HEK293T (cell line): ENCODE data around the gene LIN7C.

Experiments
- CTCF ChIA-PET: fragments of 350-600 bp; formaldehyde crosslinking; extraction: SDS; loops from one replicate; lab custom pipeline; 2021; ENCODE audit warnings: antibody characterized with exemption, inconsistent platforms; lab: Yijun Ruan, JAX
- POLR2A ChIA-PET: fragments of 350-600 bp; formaldehyde crosslinking; extraction: SDS; loops from one replicate; lab custom pipeline; 2020; ENCODE audit warnings: antibody characterized with exemption, inconsistent platforms; lab: Yijun Ruan, JAX
- DNase-seq: peaks from one replicate; pipeline ENCODE4 v3.0.0; 2012; ENCODE audit warnings: mixed read lengths; ENCODE audit errors: extremely low spot score
- ARNT ChIP-seq: fragments of 450-650 bp; IDR thresholded peaks from 2 replicates; pipeline ENCODE4 v1.6.1; 2017; ENCODE audit warnings: mild to moderate bottlenecking
- BHLHE40 ChIP-seq: fragments of 450-650 bp; IDR thresholded peaks from 2 replicates; pipeline ENCODE4 v1.6.1; 2016; ENCODE audit warnings: mild to moderate bottlenecking, moderate library complexity, borderline replicate concordance
- CTBP1 ChIP-seq: fragments of 450-650 bp; IDR thresholded peaks from 2 replicates; pipeline ENCODE4 v1.6.1; 2016; ENCODE audit warnings: borderline replicate concordance
- ELF4 ChIP-seq: fragments of 450-650 bp; IDR thresholded peaks from 2 replicates; pipeline ENCODE4 v1.6.1; 2017; ENCODE audit warnings: antibody characterized with exemption
- FOXA1 ChIP-seq: fragments of 450-650 bp; IDR thresholded peaks from 2 replicates; pipeline ENCODE4 v1.6.1; 2016; ENCODE audit warnings: mild to moderate bottlenecking
- FOXK2 ChIP-seq: fragments of 450-650 bp; IDR thresholded peaks from 2 replicates; pipeline ENCODE4 v1.6.1; 2016; ENCODE audit warnings: mild to moderate bottlenecking
- FOXM1 ChIP-seq: fragments of 450-650 bp; IDR thresholded peaks from 2 replicates; pipeline ENCODE4 v1.6.1; 2017; ENCODE audit warnings: mild to moderate bottlenecking, borderline replicate concordance
- HDGF ChIP-seq: fragments of 450-650 bp; IDR thresholded peaks from 2 replicates; pipeline ENCODE4 v1.6.1; 2017; ENCODE audit warnings: antibody characterized with exemption, borderline replicate concordance
- L3MBTL2 ChIP-seq: fragments of 450-650 bp; conservative IDR thresholded peaks from 2 replicates; pipeline ENCODE4 v1.6.1; 2016; ENCODE audit warnings: mild to moderate bottlenecking
- LEF1 ChIP-seq: fragments of 450-650 bp; IDR thresholded peaks from 2 replicates; pipeline ENCODE4 v1.6.1; 2017; ENCODE audit warnings: mild to moderate bottlenecking, borderline replicate concordance
- NFRKB ChIP-seq: fragments of 450-650 bp; IDR thresholded peaks from 2 replicates; pipeline ENCODE4 v1.6.1; 2016; ENCODE audit warnings: mild to moderate bottlenecking, moderate library complexity
- SP1 ChIP-seq: fragments of 450-650 bp; IDR thresholded peaks from 2 replicates; pipeline ENCODE4 v1.6.1; 2017
- SUZ12 ChIP-seq: fragments of 450-650 bp; IDR thresholded peaks from 2 replicates; pipeline ENCODE4 v1.6.1; 2016; ENCODE audit warnings: mild to moderate bottlenecking
- TARDBP ChIP-seq: fragments of 450-650 bp; IDR thresholded peaks from 2 replicates; pipeline ENCODE4 v1.6.1; 2016
- ZNF384 ChIP-seq: fragments of 450-650 bp; IDR thresholded peaks from 2 replicates; pipeline ENCODE4 v1.6.1; 2016
- TF ChIP-seq, protein P1 (sequence below): fragments of 450-650 bp; IDR thresholded peaks from 2 replicates; pipeline ENCODE4 v1.6.1; 2016

Gene LIN7C

DNA sequence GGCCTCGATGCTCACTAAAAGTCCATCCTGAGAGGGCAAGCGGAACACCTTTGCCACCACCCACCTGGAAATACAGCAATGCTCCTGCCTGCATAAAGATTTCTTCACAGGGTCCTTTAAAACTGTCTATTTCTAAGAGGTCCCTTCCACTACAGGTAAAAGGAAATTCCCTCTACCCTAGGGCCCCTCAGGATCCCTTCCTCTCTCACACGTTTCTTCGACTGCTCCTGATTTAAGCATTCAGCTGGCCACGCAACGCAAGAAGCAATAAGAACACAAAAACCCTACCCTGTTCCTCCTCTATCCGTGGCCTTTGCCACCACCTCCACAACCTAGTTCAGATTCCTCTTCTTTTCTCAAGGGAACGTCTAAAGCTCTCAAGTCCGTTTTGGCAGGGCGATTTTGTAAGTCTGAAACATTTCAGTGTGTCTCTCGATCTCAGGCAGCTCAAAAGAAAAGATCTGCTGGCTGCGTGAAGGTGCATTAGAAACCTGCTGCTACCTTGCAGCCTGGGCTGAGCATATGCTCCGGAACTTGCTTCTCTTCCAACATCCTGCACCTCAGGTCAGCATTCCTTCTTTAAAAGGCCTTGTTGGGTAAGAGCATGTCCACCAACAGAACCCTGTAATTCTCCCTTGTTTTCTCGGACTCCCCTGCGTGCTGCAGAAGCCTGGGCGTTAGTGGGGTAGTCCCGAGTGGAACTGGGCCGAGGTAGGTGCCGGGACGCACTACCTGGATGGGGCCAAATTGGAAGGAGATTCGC, 35.6 kb downstream of the LIN7C start:
- POLR2A ChIA-PET, result interaction anchor here (0.9 kb wide), 1 partner anchor 9 kb away, joined by 3 read pairs; no protein-coding TSS in a partner anchor
- no peak for TF ChIP-seq BHLHE40
- no peak for TF ChIP-seq ZNF384
- no peak for TF ChIP-seq SUZ12
- CTCF ChIA-PET, result interaction anchor here (0.6 kb wide), 1 partner anchor 25 kb away, joined by 4 read pairs; no protein-coding TSS in a partner anchor
- no peak for DNase-seq

- DNase-seq, result no peak
- ChIA-PET CTCF (no interaction called here), POLR2A (no interaction called here)
- TF ChIP-seq ARNT (no peak), HDGF (no peak), ELF4 (no peak), FOXK2 (no peak), L3MBTL2 (no peak), BHLHE40 (no peak), SUZ12 (no peak), SP1 (no peak), LEF1 (no peak), NFRKB (no peak), TARDBP (no peak), ZNF384 (no peak), FOXA1 (no peak), FOXM1 (no peak), CTBP1 (no peak)
- TF ChIP-seq, protein P1, sequence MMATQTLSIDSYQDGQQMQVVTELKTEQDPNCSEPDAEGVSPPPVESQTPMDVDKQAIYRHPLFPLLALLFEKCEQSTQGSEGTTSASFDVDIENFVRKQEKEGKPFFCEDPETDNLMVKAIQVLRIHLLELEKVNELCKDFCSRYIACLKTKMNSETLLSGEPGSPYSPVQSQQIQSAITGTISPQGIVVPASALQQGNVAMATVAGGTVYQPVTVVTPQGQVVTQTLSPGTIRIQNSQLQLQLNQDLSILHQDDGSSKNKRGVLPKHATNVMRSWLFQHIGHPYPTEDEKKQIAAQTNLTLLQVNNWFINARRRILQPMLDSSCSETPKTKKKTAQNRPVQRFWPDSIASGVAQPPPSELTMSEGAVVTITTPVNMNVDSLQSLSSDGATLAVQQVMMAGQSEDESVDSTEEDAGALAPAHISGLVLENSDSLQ, result no peak
These were observed 36.4 kb downstream of the LIN7C start for GRCh38 chr11:27470166-27470565.

DNA sequence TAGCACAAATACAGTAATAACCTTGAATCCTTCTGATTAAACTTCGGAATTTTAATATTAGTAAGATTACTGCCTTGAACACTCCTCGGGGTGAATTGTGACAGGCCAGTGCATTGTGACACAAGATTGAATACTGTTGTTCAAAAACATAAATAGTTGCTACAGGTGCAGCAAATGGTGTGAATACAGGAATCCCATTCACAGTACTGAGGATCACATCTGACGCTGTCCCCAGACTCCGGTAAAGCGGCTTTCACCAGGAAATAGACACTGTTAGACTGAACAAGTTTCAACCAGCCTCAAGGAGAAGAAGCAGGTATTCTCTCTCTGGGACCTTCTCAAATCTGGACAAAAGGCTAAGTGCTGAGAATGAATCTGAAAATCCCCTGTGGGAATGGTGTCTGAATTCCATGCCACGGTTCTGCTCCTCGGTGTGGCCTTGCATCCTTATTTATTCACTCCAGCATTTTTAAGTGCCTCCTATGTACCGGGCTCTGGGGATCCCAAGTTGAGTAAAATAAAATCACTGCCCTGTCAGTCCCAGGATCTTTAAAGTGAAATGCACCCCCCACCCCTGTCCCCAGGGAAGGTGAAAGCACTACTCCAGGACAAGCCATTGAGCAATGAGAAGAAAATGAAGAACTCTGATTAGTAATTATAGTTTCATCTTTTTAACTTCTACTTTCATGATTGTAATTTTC, 37.4 kb downstream of the LIN7C start:
- no peak for DNase-seq
- TF ChIP-seq HDGF (no peak), FOXA1 (no peak), CTBP1 (no peak), FOXK2 (no peak), ARNT (no peak), SUZ12 (no peak), SP1 (no peak), FOXM1 (no peak), LEF1 (no peak), NFRKB (no peak), L3MBTL2 (no peak), ZNF384 (no peak), TARDBP (no peak)
- TF ChIP-seq, protein P1, result no peak
- POLR2A ChIA-PET, result no interaction called here
- CTCF ChIA-PET, result interaction anchor here (0.5 kb wide), 1 partner anchor 8 kb away, joined by 4 read pairs; no protein-coding TSS in a partner anchor

GRCh38 chr11:27468209-27468994, 38.2 kb downstream of the LIN7C start:
- peak; percentile 48; the same call in 1 of the 2 replicates for TF ChIP-seq ZNF384
- TF ChIP-seq SUZ12, result no peak
- CTCF ChIA-PET, result interaction anchor here (1.2 kb wide), 1 partner anchor 172 kb away, joined by 3 read pairs; no protein-coding TSS in a partner anchor
- POLR2A ChIA-PET, result no interaction called here
- DNase-seq, result no peak

DNA sequence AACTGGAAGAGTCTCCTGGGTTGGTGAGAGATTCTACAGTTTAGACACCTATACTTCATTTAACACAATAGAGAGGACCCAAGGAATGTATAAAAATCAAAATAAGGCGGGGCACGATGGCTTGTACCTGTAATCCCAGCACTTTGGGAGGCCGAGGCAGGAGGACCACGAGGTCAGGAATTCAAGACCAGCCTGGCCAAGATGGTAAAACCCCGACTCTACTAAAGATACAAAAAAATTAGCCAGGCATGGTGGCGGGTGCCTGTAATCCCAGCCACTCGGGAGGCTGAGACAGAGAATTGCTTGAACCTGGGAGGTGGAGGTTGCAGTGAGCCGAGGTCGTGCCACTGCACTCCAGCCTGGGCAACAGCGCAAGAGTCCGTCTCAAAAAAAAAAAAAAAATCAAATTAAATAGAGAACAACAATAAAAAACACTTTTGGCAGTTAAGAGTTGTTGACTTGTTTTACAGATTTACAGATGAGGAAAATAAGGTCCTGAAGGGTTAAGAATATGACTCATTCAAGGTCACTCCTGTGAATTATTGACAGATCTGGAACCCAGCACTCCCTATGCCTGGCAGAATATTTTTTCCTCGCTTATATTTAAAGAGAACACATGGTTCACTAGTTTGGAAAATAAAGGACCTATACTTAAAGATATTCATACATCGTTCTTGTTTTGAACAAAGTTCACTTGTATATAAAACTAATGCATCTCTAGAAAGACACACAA, 39.2 kb downstream of the LIN7C start:
- ChIA-PET CTCF (interaction anchor here (1.2 kb wide), 1 partner anchor 171 kb away, joined by 3 read pairs; no protein-coding TSS in a partner anchor), POLR2A (no interaction called here)
- TF ChIP-seq BHLHE40, result no peak
- no peak for TF ChIP-seq LEF1
- TF ChIP-seq ZNF384, result no peak
- TF ChIP-seq SUZ12, result no peak
- no peak for TF ChIP-seq FOXA1
- no peak for TF ChIP-seq NFRKB
- no peak for TF ChIP-seq SP1
- no peak for TF ChIP-seq HDGF
- TF ChIP-seq, protein P1, result no peak
- TF ChIP-seq ARNT, result no peak
- TF ChIP-seq FOXM1, result no peak
- no peak for TF ChIP-seq L3MBTL2
- DNase-seq, result no peak
